Activated naive CD8-positive, alpha-beta T cell treated with anti-CD3 and anti-CD28 coated beads, Interleukin-2, amount 50 U/mL, for 24 hours (primary cell): ENCODE data around the gene GBX2.
A peak's percentile ranks its signal among the peaks of the same experiment; 100 is the strongest.

Source experiments
- ATAC-seq: fragments of 150-1000 bp; cut with Tn5 transposase; one replicate; pipeline ENCODE4 v1.10.0; 2021
- DNase-seq: peaks from one replicate; pipeline ENCODE4 v3.0.0; 2021
- H3K27ac Mint-ChIP-seq: one replicate; pipeline ENCODE4 v1.8.0; 2021; ENCODE audit warnings: mild to moderate bottlenecking, mixed read lengths
- H3K27me3 Mint-ChIP-seq: one replicate; pipeline ENCODE4 v1.8.0; 2021; ENCODE audit warnings: mixed read lengths
- H3K36me3 Mint-ChIP-seq: one replicate; pipeline ENCODE4 v1.8.0; 2021; ENCODE audit warnings: low read depth, mixed read lengths
- H3K4me1 Mint-ChIP-seq: one replicate; pipeline ENCODE4 v1.8.0; 2021; ENCODE audit warnings: mixed read lengths
- H3K4me3 Mint-ChIP-seq: one replicate; pipeline ENCODE4 v1.8.0; 2021; ENCODE audit warnings: mild to moderate bottlenecking, moderate library complexity, mixed read lengths
- H3K9me3 Mint-ChIP-seq: one replicate; pipeline ENCODE4 v1.8.0; 2021; ENCODE audit warnings: mixed read lengths

The GBX2 gene

GRCh38 chr2:236166796-236167296 is 1.3 kb downstream of the GBX2 start:
- DNase-seq (no peak), ATAC-seq (no peak)
- H3K36me3 Mint-ChIP-seq: no peaks in the 10 kb centered on the region
- H3K4me3 Mint-ChIP-seq: peak overlapping the region; percentile 17
- H3K9me3 Mint-ChIP-seq: no peaks in the 10 kb centered on the region
- H3K27ac Mint-ChIP-seq: no peak overlapping the region
- H3K27me3 Mint-ChIP-seq: peaks cover 63% of the 10 kb centered on the region
- peaks cover 17% of the 10 kb centered on the region for H3K4me1 Mint-ChIP-seq

GRCh38 chr2:236165842-236166795 is 2.1 kb downstream of the GBX2 start:
- Mint-ChIP-seq H3K27ac (no peak overlapping the region), H3K4me3 (peak overlapping the region; percentile 38), H3K4me1 (peaks cover 17% of the 10 kb centered on the region), H3K27me3 (peaks cover 64% of the 10 kb centered on the region), H3K9me3 (no peaks in the 10 kb centered on the region), H3K36me3 (no peaks in the 10 kb centered on the region)
- DNase-seq (no peak), ATAC-seq (no peak)

- Mint-ChIP-seq H3K36me3 (no peaks in the 10 kb centered on the region), H3K27ac (no peak overlapping the region), H3K4me3 (no peak overlapping the region), H3K4me1 (peaks cover 14% of the 10 kb centered on the region), H3K27me3 (peaks cover 61% of the 10 kb centered on the region), H3K9me3 (no peaks in the 10 kb centered on the region)
- ATAC-seq (no peak), DNase-seq (no peak)
Observed at GRCh38 chr2:236164925-236165841, 3.0 kb downstream of the GBX2 start.

GRCh38 chr2:236164201-236164924 is 3.8 kb downstream of the GBX2 start:
- no peak overlapping the region for H3K27ac Mint-ChIP-seq
- H3K4me1 Mint-ChIP-seq: peaks cover 11% of the 10 kb centered on the region
- no peak overlapping the region for H3K4me3 Mint-ChIP-seq

GRCh38 chr2:236163471-236164200 is 4.5 kb downstream of the GBX2 start:
- Mint-ChIP-seq H3K36me3 (no peaks in the 10 kb centered on the region), H3K9me3 (no peaks in the 10 kb centered on the region), H3K27ac (no peak overlapping the region), H3K4me1 (peaks cover 9% of the 10 kb centered on the region), H3K4me3 (no peak overlapping the region), H3K27me3 (peaks cover 49% of the 10 kb centered on the region)
- ATAC-seq: no peak
- no peak for DNase-seq

More at GRCh38 chr2:236164201-236164924, 3.8 kb downstream of the GBX2 start:
- peaks cover 55% of the 10 kb centered on the region for H3K27me3 Mint-ChIP-seq
- ATAC-seq (no peak), DNase-seq (no peak)
- H3K36me3 Mint-ChIP-seq: no peaks in the 10 kb centered on the region
- no peaks in the 10 kb centered on the region for H3K9me3 Mint-ChIP-seq

GRCh38 chr2:236162882-236163470 is 5.2 kb downstream of the GBX2 start:
- Mint-ChIP-seq H3K9me3 (no peaks in the 10 kb centered on the region), H3K36me3 (no peaks in the 10 kb centered on the region), H3K27ac (no peak overlapping the region), H3K4me1 (peaks cover 9% of the 10 kb centered on the region), H3K4me3 (no peak overlapping the region), H3K27me3 (peaks cover 56% of the 10 kb centered on the region)
- DNase-seq: no peak
- ATAC-seq: no peak

- DNase-seq (no peak), ATAC-seq (no peak)
- no peaks in the 10 kb centered on the region for H3K36me3 Mint-ChIP-seq
- peaks cover 9% of the 10 kb centered on the region for H3K4me1 Mint-ChIP-seq
- H3K9me3 Mint-ChIP-seq: no peaks in the 10 kb centered on the region
- no peak overlapping the region for H3K27ac Mint-ChIP-seq
- H3K4me3 Mint-ChIP-seq: no peak overlapping the region
- peaks cover 61% of the 10 kb centered on the region for H3K27me3 Mint-ChIP-seq
Observed at GRCh38 chr2:236162031-236162845, 5.9 kb downstream of the GBX2 start.

- H3K4me1 Mint-ChIP-seq: peaks cover 4% of the 10 kb centered on the region
Observed at GRCh38 chr2:236161531-236161930, 6.7 kb downstream of the GBX2 start.

GRCh38 chr2:236161082-236161462 is 7.1 kb downstream of the GBX2 start:
- H3K4me1 Mint-ChIP-seq: peaks cover 2% of the 10 kb centered on the region
- no peak overlapping the region for H3K4me3 Mint-ChIP-seq
- H3K27ac Mint-ChIP-seq: no peak overlapping the region
- peaks cover 56% of the 10 kb centered on the region for H3K27me3 Mint-ChIP-seq
- no peak for DNase-seq
- H3K9me3 Mint-ChIP-seq: no peaks in the 10 kb centered on the region
- no peak for ATAC-seq
- H3K36me3 Mint-ChIP-seq: no peaks in the 10 kb centered on the region

More at GRCh38 chr2:236161531-236161930, 6.7 kb downstream of the GBX2 start:
- H3K9me3 Mint-ChIP-seq: no peaks in the 10 kb centered on the region
- ATAC-seq (no peak), DNase-seq (no peak)
- no peak overlapping the region for H3K4me3 Mint-ChIP-seq
- no peak overlapping the region for H3K27ac Mint-ChIP-seq
- peaks cover 59% of the 10 kb centered on the region for H3K27me3 Mint-ChIP-seq
- no peaks in the 10 kb centered on the region for H3K36me3 Mint-ChIP-seq

- H3K27me3 Mint-ChIP-seq: peaks cover 51% of the 10 kb centered on the region
- no peaks in the 10 kb centered on the region for H3K9me3 Mint-ChIP-seq
- no peak overlapping the region for H3K4me3 Mint-ChIP-seq
- peaks cover 2% of the 10 kb centered on the region for H3K4me1 Mint-ChIP-seq
- no peaks in the 10 kb centered on the region for H3K36me3 Mint-ChIP-seq
- DNase-seq: no peak
- no peak for ATAC-seq
- H3K27ac Mint-ChIP-seq: no peak overlapping the region
Observed at GRCh38 chr2:236160366-236161081, 7.7 kb downstream of the GBX2 start.

GRCh38 chr2:236159778-236160170 is 8.4 kb downstream of the GBX2 start:
- DNase-seq: no peak
- Mint-ChIP-seq H3K4me1 (peaks cover 1% of the 10 kb centered on the region), H3K9me3 (no peaks in the 10 kb centered on the region), H3K27ac (no peak overlapping the region), H3K27me3 (peaks cover 43% of the 10 kb centered on the region), H3K4me3 (no peak overlapping the region), H3K36me3 (no peaks in the 10 kb centered on the region)
- no peak for ATAC-seq
